H9 (cell line): ENCODE measurements around the gene ITCH. TPM values are rescaled to one million over a fixed set of nuclear protein-coding genes. Genes with fewer than 3 reads are reported as not detected.

ENCODE experiments used
- DNase-seq: peaks from one replicate; pipeline ENCODE4 v3.0.0-alpha.2; 2017
- H2AFZ ChIP-seq: one replicate; pipeline ENCODE4 v1.6.1; 2013; ENCODE audit warnings: mild to moderate bottlenecking, low read length, control low read depth, moderate library complexity
- H2AK5ac ChIP-seq: 2 replicates; pipeline ENCODE4 v1.6.1; 2013; ENCODE audit warnings: low read length, control low read depth, mixed read lengths; ENCODE audit not compliant: insufficient read length
- H2BK120ac ChIP-seq: one replicate; pipeline ENCODE4 v1.6.1; 2013; ENCODE audit warnings: low read depth, mild to moderate bottlenecking, low read length, control low read depth, inconsistent platforms; ENCODE audit not compliant: poor library complexity, severe bottlenecking
- H2BK12ac ChIP-seq: 2 replicates; pipeline ENCODE4 v1.6.1; 2013; ENCODE audit warnings: low read length, control low read depth, mixed read lengths, low read depth; ENCODE audit not compliant: insufficient read length
- H2BK15ac ChIP-seq: 2 replicates; pipeline ENCODE4 v1.6.1; 2013; ENCODE audit warnings: low read depth, low read length, control low read depth
- H2BK20ac ChIP-seq: one replicate; pipeline ENCODE4 v1.6.1; 2013; ENCODE audit warnings: low read depth, mild to moderate bottlenecking, low read length, control low read depth, inconsistent platforms; ENCODE audit not compliant: poor library complexity, severe bottlenecking
- H2BK5ac ChIP-seq: 2 replicates; pipeline ENCODE4 v1.6.1; 2013; ENCODE audit warnings: low read length, control low read depth, mixed read lengths; ENCODE audit not compliant: insufficient read length
- H3K14ac ChIP-seq: 2 replicates; pipeline ENCODE4 v1.6.1; 2013; ENCODE audit warnings: low read length, control low read depth; ENCODE audit not compliant: insufficient read depth
- H3K18ac ChIP-seq: 2 replicates; pipeline ENCODE4 v1.6.1; 2013; ENCODE audit warnings: low read depth, mild to moderate bottlenecking, mixed read lengths, low read length, control low read depth; ENCODE audit not compliant: insufficient read length
- H3K23ac ChIP-seq: 2 replicates; pipeline ENCODE4 v1.6.1; 2013; ENCODE audit warnings: low read length, control low read depth, mixed read lengths, low read depth; ENCODE audit not compliant: insufficient read length
- H3K23me2 ChIP-seq: 2 replicates; pipeline ENCODE4 v1.6.1; 2013; ENCODE audit warnings: low read depth, mild to moderate bottlenecking, mixed read lengths, low read length, control low read depth; ENCODE audit not compliant: insufficient read length, poor library complexity, severe bottlenecking
- H3K27ac ChIP-seq: 2 replicates; pipeline ENCODE4 v1.5.1; 2013; ENCODE audit warnings: low read length, control low read depth, mixed read lengths, low read depth; ENCODE audit not compliant: insufficient read length
- H3K27me3 ChIP-seq: 2 replicates; pipeline ENCODE4 v1.6.1; 2013; ENCODE audit warnings: low read length, control low read depth, inconsistent platforms; ENCODE audit not compliant: insufficient read depth
- H3K4ac ChIP-seq: 2 replicates; pipeline ENCODE4 v1.6.1; 2013; ENCODE audit warnings: low read depth, mild to moderate bottlenecking, control low read depth, inconsistent platforms, low read length, moderate library complexity
- H3K4me1 ChIP-seq: 2 replicates; pipeline ENCODE4 v1.6.1; 2013; ENCODE audit warnings: low read length, control low read depth, inconsistent platforms; ENCODE audit not compliant: insufficient read depth
- H3K4me2 ChIP-seq: 2 replicates; pipeline ENCODE4 v1.6.1; 2013; ENCODE audit warnings: low read length, control low read depth, mixed read lengths; ENCODE audit not compliant: insufficient read length, insufficient read depth
- H3K56ac ChIP-seq: 2 replicates; pipeline ENCODE4 v1.6.1; 2013; ENCODE audit warnings: low read depth, mild to moderate bottlenecking, mixed read lengths, low read length, control low read depth; ENCODE audit not compliant: insufficient read length
- H3K79me1 ChIP-seq: 2 replicates; pipeline ENCODE4 v1.6.1; 2013; ENCODE audit warnings: low read depth, mild to moderate bottlenecking, moderate library complexity, low read length, control low read depth, inconsistent platforms; ENCODE audit not compliant: insufficient read depth, poor library complexity, severe bottlenecking
- H3K79me2 ChIP-seq: 2 replicates; pipeline ENCODE4 v1.6.1; 2013; ENCODE audit warnings: low read length, control low read depth, inconsistent platforms; ENCODE audit not compliant: insufficient read depth
- H3K9ac ChIP-seq: 2 replicates; pipeline ENCODE4 v1.6.1; 2013; ENCODE audit warnings: low read length, control low read depth, mixed read lengths; ENCODE audit not compliant: insufficient read length; ENCODE audit errors: extremely low read depth
- H3K9me3 ChIP-seq: one replicate; pipeline ENCODE4 v1.6.1; 2013; ENCODE audit warnings: low read depth, low read length, inconsistent platforms; ENCODE audit not compliant: control insufficient read depth
- H3T11ph ChIP-seq: one replicate; pipeline ENCODE4 v1.6.1; 2013; ENCODE audit warnings: mild to moderate bottlenecking, low read length, control low read depth, inconsistent platforms
- H4K20me1 ChIP-seq: one replicate; pipeline ENCODE4 v1.6.1; 2013; ENCODE audit not compliant: control insufficient read depth, insufficient read length, insufficient read depth
- H4K5ac ChIP-seq: 2 replicates; pipeline ENCODE4 v1.6.1; 2013; ENCODE audit warnings: low read depth, mild to moderate bottlenecking, mixed read lengths, low read length, control low read depth; ENCODE audit not compliant: insufficient read length
- H4K8ac ChIP-seq: replicated peaks from 2 replicates; pipeline ENCODE4 v1.6.1; 2013; ENCODE audit warnings: low read length, control low read depth, mixed read lengths, low read depth; ENCODE audit not compliant: insufficient read length
- H4K91ac ChIP-seq: 2 replicates; pipeline ENCODE4 v1.6.1; 2013; ENCODE audit warnings: low read depth, mild to moderate bottlenecking, moderate library complexity, mixed read lengths, low read length, control low read depth; ENCODE audit not compliant: insufficient read length
- H3K27ac Mint-ChIP-seq, 3 experiments: 2 replicates in 2 of 3; 3 replicates in 1 of 3; pipeline ENCODE4 v1.8.0; 2020 to 2021; ENCODE audit warnings: mixed read lengths in 3 of 3, mild to moderate bottlenecking in 1 of 3, moderate library complexity in 1 of 3
- H3K27me3 Mint-ChIP-seq: 2 replicates; pipeline ENCODE4 v1.8.0; 2021; ENCODE audit warnings: low read depth, mild to moderate bottlenecking, moderate library complexity, mixed read lengths
- H3K36me3 Mint-ChIP-seq, 3 experiments: 2 replicates in 2 of 3; 3 replicates in 1 of 3; pipeline ENCODE4 v1.8.0; 2020 to 2021; ENCODE audit warnings: low read depth in 3 of 3, mixed read lengths in 3 of 3; ENCODE audit not compliant: insufficient read depth in 1 of 3
- H3K4me1 Mint-ChIP-seq, 2 experiments: 2 replicates each; pipeline ENCODE4 v1.8.0; 2020; ENCODE audit warnings: mixed read lengths in 2 of 2
- H3K4me3 Mint-ChIP-seq, 2 experiments: 2 replicates in 1 of 2; 3 replicates in 1 of 2; pipeline ENCODE4 v1.8.0; 2020 to 2021; ENCODE audit warnings: mild to moderate bottlenecking in 2 of 2, mixed read lengths in 2 of 2, moderate library complexity in 1 of 2
- H3K9me3 Mint-ChIP-seq, 2 experiments: 2 replicates in 1 of 2; 3 replicates in 1 of 2; pipeline ENCODE4 v1.8.0; 2020; ENCODE audit warnings: mild to moderate bottlenecking in 2 of 2, mixed read lengths in 2 of 2, moderate library complexity in 1 of 2
- CTCF ChIP-seq: fragments of 200-600 bp; sonication (generic); conservative IDR thresholded peaks from 3 replicates; pipeline ENCODE4 v1.8.0; 2021; ENCODE audit warnings: antibody characterized with exemption, mild to moderate bottlenecking
- WGBS: extraction: QIAGEN DNeasy Blood & Tissue Kit; methylation state at CpG from one replicate; pipeline ENCODE4 v1.1.7; 2013; ENCODE audit warnings: missing lambda C conversion rate, low lambda C conversion rate, mixed read lengths; ENCODE audit not compliant: insufficient read length; ENCODE audit errors: extremely low coverage; 5-methylcytosine and 5-hydroxymethylcytosine counted together
- total RNA-seq: library from RNA; stranded (reverse); gene quantifications from 2 replicates; pipeline ENCODE4 v1.2.1, GENCODE V29; 2021

The ITCH gene
- total RNA-seq, 1 experiment from 2014 or later, result 55.9 TPM

GRCh38 chr20:34473262-34473883 lies 110.3 kb downstream of the ITCH start:
- no peaks in the 10 kb centered on the region for H3K27me3 Mint-ChIP-seq
- Histone ChIP-seq H2AFZ (no peak overlapping the region), H3K27ac (no peak overlapping the region), H2BK20ac (no peak overlapping the region), H3K14ac (no peak overlapping the region), H4K91ac (no peak overlapping the region), H3K4ac (no peak overlapping the region), H4K20me1 (no peaks in the 10 kb centered on the region), H3K79me2 (no peaks in the 10 kb centered on the region), H3K23me2 (no peaks in the 10 kb centered on the region), H2BK12ac (no peak overlapping the region), H3K9ac (no peak overlapping the region), H3K79me1 (no peaks in the 10 kb centered on the region), H2BK120ac (no peak overlapping the region), H2AK5ac (no peak overlapping the region), H2BK15ac (no peak overlapping the region), H3K18ac (no peak overlapping the region), H3K56ac (no peak overlapping the region), H3T11ph (no peak overlapping the region), H4K8ac (no peak overlapping the region), H3K4me1 (no peaks in the 10 kb centered on the region), H2BK5ac (no peak overlapping the region), H3K27me3 (no peaks in the 10 kb centered on the region), H3K23ac (no peak overlapping the region), H4K5ac (no peak overlapping the region), H3K4me2 (no peak overlapping the region), H3K9me3 (no peaks in the 10 kb centered on the region)
- TF ChIP-seq CTCF, result peak; percentile 76
- no CpG with 5 or more reads among the region's 5 CpGs for WGBS
- no peak overlapping the region for H3K4me3 Mint-ChIP-seq
- H3K27ac Mint-ChIP-seq, result no peak overlapping the region
- H3K9me3 Mint-ChIP-seq, result peaks cover 0 to 4% of the 10 kb centered on the region in 2 experiments; a peak in 2 of 5 replicates
- H3K4me1 Mint-ChIP-seq, result no peaks in the 10 kb centered on the region
- peaks cover 45 to 81% (median 55%) of the 10 kb centered on the region in 3 experiments for H3K36me3 Mint-ChIP-seq
- peak; percentile 56 for DNase-seq
